ENCODE measurements around the gene TGFBR3.
A peak's percentile ranks its signal among the peaks of the same experiment; 100 is the strongest.

TGFBR3 gene

DNA sequence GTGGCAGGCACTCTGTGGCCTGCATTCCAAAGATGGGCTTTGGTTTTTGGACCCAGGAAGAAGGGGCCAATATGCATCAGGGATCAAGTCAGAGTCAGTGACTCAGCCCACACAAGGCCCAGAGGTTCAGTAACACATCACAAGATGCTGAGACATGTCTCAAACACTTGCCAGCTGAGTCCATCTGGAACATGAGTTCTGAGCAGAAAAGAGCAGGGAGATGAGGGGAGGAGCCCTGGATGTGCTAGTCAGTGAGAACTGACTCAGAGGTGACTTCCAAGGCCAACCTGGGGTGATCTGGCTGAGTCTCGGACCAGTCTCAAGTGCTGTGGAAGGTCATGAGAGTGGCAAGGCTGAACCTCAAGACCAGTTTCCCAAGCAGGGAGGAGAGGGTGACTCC is 235.2 kb downstream of the TGFBR3 start:
- no peak overlapping the region for H3K9ac ChIP-seq (ENCODE audit: low read length)
- no peak overlapping the region for H3K4me2 ChIP-seq (ENCODE audit: low read length)
- peak in 1 of 2 donors; percentile 4 for DNase-seq
- H4K91ac ChIP-seq (ENCODE audit: low read depth, low read length): no peak overlapping the region
- H2AFZ ChIP-seq (ENCODE audit: insufficient read depth, low read length, poor library complexity): no peak overlapping the region
- no peaks in the 10 kb centered on the region for H3K9me3 ChIP-seq (ENCODE audit: insufficient read depth, low read depth, low read length)
- no peaks in the 10 kb centered on the region for H3K27me3 ChIP-seq (ENCODE audit: insufficient read depth, low read length)
- H3K79me2 ChIP-seq (ENCODE audit: control insufficient read depth, insufficient read depth, low read length, poor library complexity): no peaks in the 10 kb centered on the region
- no peak overlapping the region for H3K14ac ChIP-seq (ENCODE audit: low read length)
- H2BK12ac ChIP-seq (ENCODE audit: low read length): no peak overlapping the region
- H3K4me3 ChIP-seq (ENCODE audit: low read depth, low read length): no peak overlapping the region
- no CpG with 5 or more reads among the region's 1 CpG for WGBS (ENCODE audit: extremely low coverage, insufficient coverage, insufficient read length)
- H3K4ac ChIP-seq (ENCODE audit: low read depth, low read length): no peak overlapping the region
- H3K23ac ChIP-seq (ENCODE audit: low read length): no peak overlapping the region
- H3K4me1 ChIP-seq (ENCODE audit: control insufficient read depth in 1 of 2, insufficient read depth in 2 of 2, low read length in 2 of 2): no peaks in the 10 kb centered on the region
- H3K27ac ChIP-seq (ENCODE audit: low read depth, low read length): no peak overlapping the region
- H3K36me3 ChIP-seq (ENCODE audit: control insufficient read depth in 1 of 2, insufficient read depth in 2 of 2, low read length in 2 of 2): no peaks in the 10 kb centered on the region
- no peak overlapping the region for H4K8ac ChIP-seq (ENCODE audit: low read depth, low read length)
- H2BK120ac ChIP-seq (ENCODE audit: insufficient read depth, low read length, poor library complexity): no peak overlapping the region
- no peak overlapping the region for H4K12ac ChIP-seq (ENCODE audit: low read depth, low read length)
- H3K79me1 ChIP-seq (ENCODE audit: low read length): no peaks in the 10 kb centered on the region
- no peak overlapping the region for H3K18ac ChIP-seq (ENCODE audit: low read length)
- H2BK5ac ChIP-seq (ENCODE audit: low read depth, low read length, poor library complexity): no peak overlapping the region
- H2AK5ac ChIP-seq (ENCODE audit: low read length): no peak overlapping the region

DNA sequence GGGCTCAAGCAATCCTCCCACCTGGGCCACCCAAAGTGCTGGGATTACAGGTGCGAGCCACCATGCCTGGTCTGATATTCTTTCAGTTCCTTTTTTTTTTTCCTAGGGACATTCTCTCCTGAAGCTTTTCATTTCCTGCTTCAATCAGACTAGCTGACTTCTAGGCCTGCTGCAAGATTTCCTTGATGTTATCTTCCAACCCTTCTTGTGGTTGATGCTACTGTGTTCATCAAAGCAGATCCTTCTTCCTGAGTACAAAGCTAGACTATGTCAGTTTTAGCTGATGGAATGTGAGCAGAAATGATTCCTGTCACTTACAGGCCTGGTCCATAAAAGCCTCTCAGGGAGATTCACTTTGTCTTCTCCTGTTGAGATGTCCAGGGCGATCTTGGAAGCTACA is 238.9 kb downstream of the TGFBR3 start:
- WGBS (ENCODE audit: extremely low coverage, insufficient coverage, insufficient read length): no CpG with 5 or more reads among the region's 2 CpGs
- no peak overlapping the region for H2AFZ ChIP-seq (ENCODE audit: insufficient read depth, low read length, poor library complexity)

GRCh38 chr1:91645031-91645430 is 240.9 kb downstream of the TGFBR3 start:
- Histone ChIP-seq H3K9ac (ENCODE audit: low read length) (no peak overlapping the region), H2AK5ac (ENCODE audit: low read length) (no peak overlapping the region), H4K12ac (ENCODE audit: low read depth, low read length) (no peak overlapping the region), H3K27ac (ENCODE audit: low read depth, low read length) (no peak overlapping the region), H3K4me3 (ENCODE audit: low read depth, low read length) (no peak overlapping the region), H2BK5ac (ENCODE audit: low read depth, low read length, poor library complexity) (no peak overlapping the region), H3K79me1 (ENCODE audit: low read length) (no peaks in the 10 kb centered on the region), H3K18ac (ENCODE audit: low read length) (no peak overlapping the region), H3K4me1 (ENCODE audit: control insufficient read depth in 1 of 2, insufficient read depth in 2 of 2, low read length in 2 of 2) (no peaks in the 10 kb centered on the region), H3K36me3 (ENCODE audit: control insufficient read depth in 1 of 2, insufficient read depth in 2 of 2, low read length in 2 of 2) (no peaks in the 10 kb centered on the region), H3K27me3 (ENCODE audit: insufficient read depth, low read length) (no peaks in the 10 kb centered on the region), H3K9me3 (ENCODE audit: insufficient read depth, low read depth, low read length) (no peaks in the 10 kb centered on the region), H4K91ac (ENCODE audit: low read depth, low read length) (no peak overlapping the region), H3K79me2 (ENCODE audit: control insufficient read depth, insufficient read depth, low read length, poor library complexity) (no peaks in the 10 kb centered on the region), H3K4ac (ENCODE audit: low read depth, low read length) (no peak overlapping the region), H4K8ac (ENCODE audit: low read depth, low read length) (no peak overlapping the region), H3K4me2 (ENCODE audit: low read length) (no peak overlapping the region), H2BK12ac (ENCODE audit: low read length) (no peak overlapping the region), H2BK120ac (ENCODE audit: insufficient read depth, low read length, poor library complexity) (no peak overlapping the region), H3K14ac (ENCODE audit: low read length) (no peak overlapping the region), H2AFZ (ENCODE audit: insufficient read depth, low read length, poor library complexity) (no peak overlapping the region), H3K23ac (ENCODE audit: low read length) (no peak overlapping the region)
- DNase-seq: no peak
- WGBS (ENCODE audit: extremely low coverage, insufficient coverage, insufficient read length): no CpG with 5 or more reads among the region's 6 CpGs

More for the DNA sequence above, 238.9 kb downstream of the TGFBR3 start:
- Histone ChIP-seq H3K4ac (ENCODE audit: low read depth, low read length) (no peak overlapping the region), H2AK5ac (ENCODE audit: low read length) (no peak overlapping the region), H3K79me1 (ENCODE audit: low read length) (no peaks in the 10 kb centered on the region), H3K4me1 (ENCODE audit: control insufficient read depth in 1 of 2, insufficient read depth in 2 of 2, low read length in 2 of 2) (no peaks in the 10 kb centered on the region), H3K9ac (ENCODE audit: low read length) (no peak overlapping the region), H4K8ac (ENCODE audit: low read depth, low read length) (no peak overlapping the region), H3K4me3 (ENCODE audit: low read depth, low read length) (no peak overlapping the region), H2BK12ac (ENCODE audit: low read length) (no peak overlapping the region), H3K27ac (ENCODE audit: low read depth, low read length) (no peak overlapping the region), H3K14ac (ENCODE audit: low read length) (no peak overlapping the region), H2BK5ac (ENCODE audit: low read depth, low read length, poor library complexity) (no peak overlapping the region), H4K12ac (ENCODE audit: low read depth, low read length) (no peak overlapping the region), H3K27me3 (ENCODE audit: insufficient read depth, low read length) (no peaks in the 10 kb centered on the region), H2BK120ac (ENCODE audit: insufficient read depth, low read length, poor library complexity) (no peak overlapping the region), H3K23ac (ENCODE audit: low read length) (no peak overlapping the region), H3K36me3 (ENCODE audit: control insufficient read depth in 1 of 2, insufficient read depth in 2 of 2, low read length in 2 of 2) (no peaks in the 10 kb centered on the region), H3K18ac (ENCODE audit: low read length) (no peak overlapping the region), H3K79me2 (ENCODE audit: control insufficient read depth, insufficient read depth, low read length, poor library complexity) (no peaks in the 10 kb centered on the region), H3K4me2 (ENCODE audit: low read length) (no peak overlapping the region), H4K91ac (ENCODE audit: low read depth, low read length) (no peak overlapping the region), H3K9me3 (ENCODE audit: insufficient read depth, low read depth, low read length) (no peaks in the 10 kb centered on the region)
- no peak for DNase-seq

DNA sequence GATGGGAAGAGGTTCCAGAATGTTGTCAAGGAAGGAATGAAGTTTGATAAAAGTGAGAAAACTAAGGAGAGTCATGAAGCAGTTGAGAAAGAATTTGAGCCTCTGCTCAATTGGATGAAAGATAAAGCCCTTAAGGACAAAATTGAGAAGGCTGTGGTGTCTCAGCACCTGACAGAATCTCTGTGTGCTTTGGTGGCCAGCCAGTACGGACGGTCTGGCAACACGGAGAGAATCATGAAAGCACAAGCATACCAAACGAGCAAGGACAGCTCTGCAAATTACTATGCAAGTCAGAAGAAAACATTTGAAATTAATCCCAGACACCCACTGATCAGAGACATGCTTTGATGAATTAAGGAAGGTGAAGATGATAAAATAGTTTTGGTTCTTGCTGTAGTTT is 242.5 kb downstream of the TGFBR3 start:
- H2AK5ac ChIP-seq (ENCODE audit: low read length): no peak overlapping the region

More for the DNA sequence above, 242.5 kb downstream of the TGFBR3 start:
- DNase-seq: no peak
- Histone ChIP-seq H3K27ac (ENCODE audit: low read depth, low read length) (no peak overlapping the region), H3K14ac (ENCODE audit: low read length) (no peak overlapping the region), H3K4me3 (ENCODE audit: low read depth, low read length) (no peak overlapping the region), H3K18ac (ENCODE audit: low read length) (no peak overlapping the region), H3K79me2 (ENCODE audit: control insufficient read depth, insufficient read depth, low read length, poor library complexity) (no peaks in the 10 kb centered on the region), H2BK120ac (ENCODE audit: insufficient read depth, low read length, poor library complexity) (no peak overlapping the region), H3K79me1 (ENCODE audit: low read length) (no peaks in the 10 kb centered on the region), H3K4ac (ENCODE audit: low read depth, low read length) (no peak overlapping the region), H3K23ac (ENCODE audit: low read length) (no peak overlapping the region), H2BK5ac (ENCODE audit: low read depth, low read length, poor library complexity) (no peak overlapping the region), H3K4me2 (ENCODE audit: low read length) (no peak overlapping the region), H3K9me3 (ENCODE audit: insufficient read depth, low read depth, low read length) (peaks cover 2% of the 10 kb centered on the region), H3K36me3 (ENCODE audit: control insufficient read depth in 1 of 2, insufficient read depth in 2 of 2, low read length in 2 of 2) (no peaks in the 10 kb centered on the region), H3K4me1 (ENCODE audit: control insufficient read depth in 1 of 2, insufficient read depth in 2 of 2, low read length in 2 of 2) (no peaks in the 10 kb centered on the region), H2AFZ (ENCODE audit: insufficient read depth, low read length, poor library complexity) (no peak overlapping the region), H4K8ac (ENCODE audit: low read depth, low read length) (no peak overlapping the region), H2BK12ac (ENCODE audit: low read length) (no peak overlapping the region), H3K9ac (ENCODE audit: low read length) (no peak overlapping the region), H4K12ac (ENCODE audit: low read depth, low read length) (no peak overlapping the region), H4K91ac (ENCODE audit: low read depth, low read length) (no peak overlapping the region), H3K27me3 (ENCODE audit: insufficient read depth, low read length) (no peaks in the 10 kb centered on the region)
- WGBS (ENCODE audit: extremely low coverage, insufficient coverage, insufficient read length): no CpG with 5 or more reads among the region's 4 CpGs

Measured in trophoblast cell (in vitro differentiated cells and primary cell).